Fibroblast of mammary gland (primary cell): ENCODE measurements around the gene LDLRAD4.

Source experiments
- DNase-seq: peaks from one replicate; pipeline ENCODE4 v3.0.0-alpha.2; 2010; ENCODE audit warnings: low read depth
- H3K4me3 ChIP-seq: 2 replicates; pipeline ENCODE4 v1.5.1; 2011; ENCODE audit warnings: low read depth, mild to moderate bottlenecking, low read length, moderate library complexity; ENCODE audit not compliant: control insufficient read depth
- CTCF ChIP-seq: conservative IDR thresholded peaks from 2 replicates; pipeline ENCODE4 v1.5.1; 2011; ENCODE audit warnings: low read depth, low read length, inconsistent platforms; ENCODE audit not compliant: control insufficient read depth, insufficient read depth

Gene LDLRAD4

GRCh38 chr18:13362051-13362450 is 143.5 kb downstream of the LDLRAD4 start:
- TF ChIP-seq CTCF: no peak
- no peak overlapping the region for H3K4me3 ChIP-seq
- no peak for DNase-seq

- no peak for TF ChIP-seq CTCF
- DNase-seq: no peak
These were observed 144.0 kb downstream of the LDLRAD4 start for GRCh38 chr18:13362607-13363006.

GRCh38 chr18:13363359-13363758 is 144.8 kb downstream of the LDLRAD4 start:
- no peak for DNase-seq

More at GRCh38 chr18:13362607-13363006, 144.0 kb downstream of the LDLRAD4 start:
- H3K4me3 ChIP-seq: no peak overlapping the region

GRCh38 chr18:13364721-13365205 is 146.2 kb downstream of the LDLRAD4 start:
- TF ChIP-seq CTCF: no peak
- no peak overlapping the region for H3K4me3 ChIP-seq
- DNase-seq: no peak

More at GRCh38 chr18:13363359-13363758, 144.8 kb downstream of the LDLRAD4 start:
- no peak for TF ChIP-seq CTCF
- H3K4me3 ChIP-seq: no peak overlapping the region

GRCh38 chr18:13366131-13366530 is 147.6 kb downstream of the LDLRAD4 start:
- no peak for DNase-seq
- no peak overlapping the region for H3K4me3 ChIP-seq
- no peak for TF ChIP-seq CTCF

- TF ChIP-seq CTCF: no peak
- H3K4me3 ChIP-seq: no peak overlapping the region
- DNase-seq: no peak
These were observed 148.0 kb downstream of the LDLRAD4 start for GRCh38 chr18:13366541-13366940.
